ENCODE results near the gene ZNF423.
A peak's percentile ranks its signal among the peaks of the same experiment; 100 is the strongest.

The ZNF423 gene

GRCh38 chr16:49775581-49775980 is 80.3 kb downstream of the ZNF423 start:
- H3K27me3 ChIP-seq (ENCODE audit: control insufficient read depth, insufficient read depth, low read length, poor library complexity, severe bottlenecking): no peaks in the 10 kb centered on the region
- no peaks in the 10 kb centered on the region for H3K9me3 ChIP-seq (ENCODE audit: control insufficient read depth, low read length)
- no peak overlapping the region for H3K4me3 ChIP-seq (ENCODE audit: insufficient read depth, low read depth, low read length)
- WGBS, 2 experiments: 87% methylated on average over 4 of the region's 4 CpGs
- peaks cover 11% of the 10 kb centered on the region for H3K36me3 ChIP-seq (ENCODE audit: control insufficient read depth, insufficient read depth, low read length)
- peaks cover 32% of the 10 kb centered on the region for H3K4me1 ChIP-seq (ENCODE audit: control insufficient read depth, insufficient read depth, low read length)
- peak overlapping the region; percentile 23 for H3K27ac ChIP-seq (ENCODE audit: insufficient read depth, low read depth, low read length, poor library complexity, severe bottlenecking)

- 87 to 91% methylated on average over 4 of the region's 4 CpGs for WGBS, 2 experiments
These were observed 80.9 kb downstream of the ZNF423 start for GRCh38 chr16:49775018-49775417.

DNA sequence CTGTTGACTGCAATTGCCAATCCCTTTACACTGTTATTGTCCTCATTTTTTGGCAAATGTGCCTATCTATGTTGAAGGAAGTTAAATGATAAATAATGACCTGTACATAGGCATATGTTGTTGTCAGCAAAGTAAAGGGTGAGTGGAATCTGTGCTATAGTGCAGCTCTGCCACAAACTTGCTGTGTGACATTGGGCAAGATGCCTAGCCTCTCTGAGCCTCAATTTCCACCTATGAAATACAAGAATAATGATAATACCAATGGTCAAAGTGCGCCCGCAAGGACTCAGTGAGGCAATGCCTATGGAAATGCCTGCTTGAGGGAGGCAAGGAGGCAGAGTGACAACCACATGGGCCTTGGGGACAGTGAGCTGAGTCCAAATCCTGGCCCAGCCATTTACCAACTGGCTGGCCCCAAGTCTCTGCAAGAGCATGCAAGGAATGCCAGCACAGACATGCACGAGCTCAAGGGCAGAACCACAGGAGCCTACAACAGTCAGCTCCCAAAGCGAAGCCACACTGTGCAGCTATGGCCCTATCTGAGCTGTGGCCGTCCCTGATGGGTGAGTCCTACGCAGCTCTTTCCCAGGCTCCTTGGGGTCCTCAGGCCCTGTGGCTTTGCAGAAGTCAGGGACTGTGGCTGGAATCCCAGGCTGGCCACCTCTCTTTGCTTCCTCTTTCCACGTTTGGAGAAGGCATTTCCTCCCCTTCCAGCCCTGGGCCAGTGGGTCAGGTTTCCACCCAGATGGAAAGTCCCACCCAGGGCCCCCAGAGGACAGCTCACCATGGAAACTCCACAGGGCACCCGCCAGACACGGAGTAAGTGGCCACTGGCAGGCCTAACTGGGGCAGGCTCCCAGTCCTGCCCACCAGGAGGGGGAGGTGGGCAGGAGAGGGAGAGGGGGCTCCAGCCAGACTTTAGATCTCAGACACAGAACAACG is 82.1 kb downstream of the ZNF423 start:
- WGBS, 2 experiments: 78 to 80% methylated on average over 10 of the region's 10 CpGs
- H3K27me3 ChIP-seq (ENCODE audit: control insufficient read depth, insufficient read depth, low read length, poor library complexity, severe bottlenecking): no peaks in the 10 kb centered on the region
- H3K4me1 ChIP-seq (ENCODE audit: control insufficient read depth, insufficient read depth, low read length): peaks cover 32% of the 10 kb centered on the region
- H3K27ac ChIP-seq (ENCODE audit: insufficient read depth, low read depth, low read length, poor library complexity, severe bottlenecking): no peak overlapping the region
- H3K36me3 ChIP-seq (ENCODE audit: control insufficient read depth, insufficient read depth, low read length): peaks cover 11% of the 10 kb centered on the region
- H3K4me3 ChIP-seq (ENCODE audit: insufficient read depth, low read depth, low read length): no peak overlapping the region
- H3K9me3 ChIP-seq (ENCODE audit: control insufficient read depth, low read length): no peaks in the 10 kb centered on the region

More at GRCh38 chr16:49775018-49775417, 80.9 kb downstream of the ZNF423 start:
- Histone ChIP-seq H3K27ac (ENCODE audit: insufficient read depth, low read depth, low read length, poor library complexity, severe bottlenecking) (no peak overlapping the region), H3K36me3 (ENCODE audit: control insufficient read depth, insufficient read depth, low read length) (peaks cover 11% of the 10 kb centered on the region), H3K4me3 (ENCODE audit: insufficient read depth, low read depth, low read length) (no peak overlapping the region), H3K27me3 (ENCODE audit: control insufficient read depth, insufficient read depth, low read length, poor library complexity, severe bottlenecking) (no peaks in the 10 kb centered on the region), H3K4me1 (ENCODE audit: control insufficient read depth, insufficient read depth, low read length) (peaks cover 32% of the 10 kb centered on the region), H3K9me3 (ENCODE audit: control insufficient read depth, low read length) (no peaks in the 10 kb centered on the region)

DNA sequence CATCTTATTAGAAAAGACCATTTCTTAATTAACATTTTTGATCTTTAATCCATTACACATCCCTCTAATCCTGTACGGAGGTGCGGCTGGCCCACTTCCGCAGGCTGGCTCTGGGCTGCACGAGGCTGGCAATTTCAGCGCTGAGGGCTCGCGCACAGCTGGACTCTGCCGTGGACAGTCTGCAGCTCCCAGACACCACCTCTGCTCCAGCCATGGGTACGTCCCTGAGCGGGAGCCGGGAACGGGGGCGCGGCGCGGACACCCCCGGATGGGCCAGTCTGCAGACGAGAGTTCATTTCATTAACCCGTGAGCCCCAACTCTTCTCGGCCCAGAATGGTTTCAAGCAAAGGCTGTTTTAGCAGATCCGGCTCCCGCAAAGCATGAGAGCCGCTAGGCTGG is 87.9 kb downstream of the ZNF423 start:
- WGBS, 2 experiments: 93 to 97% methylated on average over 23 of the region's 23 CpGs
- no peaks in the 10 kb centered on the region for H3K9me3 ChIP-seq (ENCODE audit: control insufficient read depth, low read length)
- H3K27ac ChIP-seq (ENCODE audit: insufficient read depth, low read depth, low read length, poor library complexity, severe bottlenecking): no peak overlapping the region
- H3K36me3 ChIP-seq (ENCODE audit: control insufficient read depth, insufficient read depth, low read length): peaks cover 7% of the 10 kb centered on the region
- H3K4me1 ChIP-seq (ENCODE audit: control insufficient read depth, insufficient read depth, low read length): no peaks in the 10 kb centered on the region
- H3K4me3 ChIP-seq (ENCODE audit: insufficient read depth, low read depth, low read length): no peak overlapping the region
- no peaks in the 10 kb centered on the region for H3K27me3 ChIP-seq (ENCODE audit: control insufficient read depth, insufficient read depth, low read length, poor library complexity, severe bottlenecking)

DNA sequence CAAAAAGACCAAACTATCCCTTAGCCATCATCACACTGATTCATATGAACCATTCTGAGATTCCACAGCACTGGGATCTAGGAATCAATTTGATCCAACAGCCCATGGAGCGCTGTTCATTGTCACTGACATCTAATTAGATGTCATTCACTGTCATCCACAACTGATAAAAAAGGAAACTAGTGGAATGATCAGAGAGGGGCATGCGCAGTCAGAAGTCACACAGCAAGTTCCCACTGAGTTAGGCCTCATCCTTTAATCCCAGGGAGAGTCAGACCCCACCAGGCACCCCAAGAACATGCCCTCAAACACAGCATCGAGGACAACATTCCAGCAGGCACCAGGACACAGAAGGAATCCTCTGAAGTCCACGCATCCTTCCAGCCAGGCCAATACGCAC is 88.5 kb downstream of the ZNF423 start:
- Histone ChIP-seq H3K27me3 (ENCODE audit: control insufficient read depth, insufficient read depth, low read length, poor library complexity, severe bottlenecking) (no peaks in the 10 kb centered on the region), H3K27ac (ENCODE audit: insufficient read depth, low read depth, low read length, poor library complexity, severe bottlenecking) (no peak overlapping the region), H3K4me1 (ENCODE audit: control insufficient read depth, insufficient read depth, low read length) (no peaks in the 10 kb centered on the region), H3K36me3 (ENCODE audit: control insufficient read depth, insufficient read depth, low read length) (peaks cover 7% of the 10 kb centered on the region), H3K9me3 (ENCODE audit: control insufficient read depth, low read length) (no peaks in the 10 kb centered on the region), H3K4me3 (ENCODE audit: insufficient read depth, low read depth, low read length) (no peak overlapping the region)
- WGBS, 2 experiments: 94 to 98% methylated on average over 5 of the region's 5 CpGs

DNA sequence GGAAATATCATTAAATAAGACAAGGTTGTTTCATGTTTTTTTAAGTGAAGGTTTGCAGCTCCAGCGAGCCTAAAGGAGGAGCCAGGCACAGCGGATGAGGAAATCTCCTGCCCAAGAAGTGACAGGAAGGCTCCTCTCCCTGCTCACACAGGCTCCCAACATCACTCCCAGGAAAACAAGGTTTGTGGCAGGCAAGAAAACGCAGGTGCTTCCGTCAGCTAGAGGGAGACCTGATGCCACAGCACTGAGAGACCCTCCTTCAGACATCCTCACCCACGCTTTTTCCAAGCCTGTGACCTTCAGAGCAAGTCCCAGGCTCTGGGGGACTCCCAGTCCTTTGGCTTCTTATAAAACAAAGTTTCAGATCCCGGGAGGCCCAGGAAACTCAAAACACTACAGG is 89.7 kb downstream of the ZNF423 start:
- no peaks in the 10 kb centered on the region for H3K9me3 ChIP-seq (ENCODE audit: control insufficient read depth, low read length)
- no peaks in the 10 kb centered on the region for H3K4me1 ChIP-seq (ENCODE audit: control insufficient read depth, insufficient read depth, low read length)
- H3K4me3 ChIP-seq (ENCODE audit: insufficient read depth, low read depth, low read length): no peak overlapping the region
- no peak overlapping the region for H3K27ac ChIP-seq (ENCODE audit: insufficient read depth, low read depth, low read length, poor library complexity, severe bottlenecking)
- WGBS, 2 experiments: 78 to 82% methylated on average over 6 of the region's 6 CpGs
- H3K36me3 ChIP-seq (ENCODE audit: control insufficient read depth, insufficient read depth, low read length): no peaks in the 10 kb centered on the region
- H3K27me3 ChIP-seq (ENCODE audit: control insufficient read depth, insufficient read depth, low read length, poor library complexity, severe bottlenecking): no peaks in the 10 kb centered on the region

DNA sequence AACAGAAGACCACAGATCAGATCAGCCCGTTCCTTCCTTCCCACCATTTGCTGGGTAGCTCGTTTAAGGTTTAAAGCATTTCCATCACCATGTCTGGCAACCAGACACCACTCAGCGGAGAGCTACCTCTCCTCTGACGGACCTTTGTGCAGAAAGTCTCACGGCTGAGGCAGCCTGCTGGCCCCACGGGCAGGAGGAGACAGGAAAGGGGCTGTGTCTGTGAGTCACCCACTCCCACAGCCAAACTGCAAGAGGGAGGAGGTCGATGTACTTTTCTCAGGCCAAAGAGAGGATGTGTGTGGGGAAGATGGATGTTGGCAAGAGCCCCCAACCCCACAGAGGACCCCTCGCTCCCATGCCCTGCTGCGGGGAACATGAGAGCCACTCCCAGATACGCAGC is 92.1 kb downstream of the ZNF423 start:
- Histone ChIP-seq H3K4me3 (ENCODE audit: insufficient read depth, low read depth, low read length) (no peak overlapping the region), H3K27ac (ENCODE audit: insufficient read depth, low read depth, low read length, poor library complexity, severe bottlenecking) (no peak overlapping the region), H3K4me1 (ENCODE audit: control insufficient read depth, insufficient read depth, low read length) (no peaks in the 10 kb centered on the region), H3K27me3 (ENCODE audit: control insufficient read depth, insufficient read depth, low read length, poor library complexity, severe bottlenecking) (no peaks in the 10 kb centered on the region), H3K9me3 (ENCODE audit: control insufficient read depth, low read length) (no peaks in the 10 kb centered on the region), H3K36me3 (ENCODE audit: control insufficient read depth, insufficient read depth, low read length) (no peaks in the 10 kb centered on the region)
- 87 to 93% methylated on average over 9 to 10 of the region's 10 CpGs for WGBS, 2 experiments

GRCh38 chr16:49760815-49761214 is 95.1 kb downstream of the ZNF423 start:
- 85 to 91% methylated on average over 7 of the region's 7 CpGs for WGBS, 2 experiments
- no peaks in the 10 kb centered on the region for H3K36me3 ChIP-seq (ENCODE audit: control insufficient read depth, insufficient read depth, low read length)
- H3K27ac ChIP-seq (ENCODE audit: insufficient read depth, low read depth, low read length, poor library complexity, severe bottlenecking): no peak overlapping the region
- no peaks in the 10 kb centered on the region for H3K27me3 ChIP-seq (ENCODE audit: control insufficient read depth, insufficient read depth, low read length, poor library complexity, severe bottlenecking)
- no peak overlapping the region for H3K4me3 ChIP-seq (ENCODE audit: insufficient read depth, low read depth, low read length)
- peaks cover 12% of the 10 kb centered on the region for H3K4me1 ChIP-seq (ENCODE audit: control insufficient read depth, insufficient read depth, low read length)
- no peaks in the 10 kb centered on the region for H3K9me3 ChIP-seq (ENCODE audit: control insufficient read depth, low read length)

DNA sequence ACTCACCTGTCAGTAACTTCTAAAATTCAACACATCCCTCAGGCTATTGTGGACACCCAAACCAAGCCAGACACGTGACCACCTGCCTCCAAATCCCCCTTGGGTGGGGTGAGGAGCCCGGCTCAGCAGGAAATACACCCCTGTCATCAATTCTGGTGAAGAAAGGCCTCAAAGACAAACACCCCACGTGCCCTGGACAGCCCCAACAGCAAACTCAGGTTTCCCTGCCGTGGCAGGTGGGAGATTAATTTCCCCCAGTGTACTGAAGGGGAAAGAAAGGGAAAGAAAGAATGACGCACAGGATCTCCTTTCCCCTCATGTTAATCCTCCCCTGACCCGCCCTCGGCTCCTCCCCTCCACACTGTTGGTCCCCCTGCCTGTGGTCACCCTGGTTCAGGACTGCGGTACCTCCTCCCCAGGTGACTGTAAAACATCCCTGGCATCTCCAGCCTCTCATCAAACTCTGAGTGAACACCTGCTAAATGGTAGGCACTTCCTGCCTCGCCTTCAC is 98.3 kb downstream of the ZNF423 start:
- Histone ChIP-seq H3K36me3 (ENCODE audit: control insufficient read depth, insufficient read depth, low read length) (no peaks in the 10 kb centered on the region), H3K27ac (ENCODE audit: insufficient read depth, low read depth, low read length, poor library complexity, severe bottlenecking) (no peak overlapping the region), H3K27me3 (ENCODE audit: control insufficient read depth, insufficient read depth, low read length, poor library complexity, severe bottlenecking) (no peaks in the 10 kb centered on the region), H3K4me3 (ENCODE audit: insufficient read depth, low read depth, low read length) (no peak overlapping the region), H3K4me1 (ENCODE audit: control insufficient read depth, insufficient read depth, low read length) (peaks cover 24% of the 10 kb centered on the region), H3K9me3 (ENCODE audit: control insufficient read depth, low read length) (no peaks in the 10 kb centered on the region)
- WGBS, 2 experiments: 43 to 49% methylated on average over 9 of the region's 9 CpGs

DNA sequence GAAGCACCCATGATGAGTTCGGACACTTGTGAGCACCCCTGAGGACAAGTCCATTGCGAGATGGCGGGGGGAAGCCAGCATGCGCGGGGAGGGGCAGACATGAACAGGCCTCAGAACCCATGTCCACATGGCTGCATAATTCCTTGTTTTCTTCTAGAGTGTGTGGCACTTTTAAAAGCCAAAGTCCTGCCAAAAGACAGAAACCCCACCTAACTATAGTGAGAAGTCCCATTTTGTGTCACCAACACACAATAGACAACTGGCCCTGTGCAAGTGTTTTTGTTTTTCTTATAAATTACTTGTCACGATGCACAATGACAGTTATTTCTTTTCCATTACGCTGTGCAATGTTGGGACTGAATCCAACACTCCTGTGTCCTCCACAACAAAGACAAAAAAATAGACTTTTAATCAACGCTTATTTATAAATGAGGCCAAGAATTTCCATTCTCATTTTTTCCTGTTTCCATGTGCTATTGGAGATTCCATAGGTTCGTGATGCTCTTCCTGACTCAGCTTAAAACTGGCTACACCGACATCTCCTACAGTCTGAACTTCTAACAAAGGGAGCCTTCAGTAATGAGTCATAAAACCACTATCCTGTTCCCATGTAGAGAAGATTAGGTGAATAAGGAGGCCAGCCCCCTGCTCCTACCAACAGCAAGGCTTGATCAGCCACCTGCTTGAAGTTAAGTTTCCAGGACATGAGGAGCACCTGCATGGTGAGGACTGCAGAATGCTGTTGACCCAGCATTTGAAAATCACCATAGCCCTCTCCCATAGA is 98.9 kb downstream of the ZNF423 start:
- Histone ChIP-seq H3K4me1 (ENCODE audit: control insufficient read depth, insufficient read depth, low read length) (peaks cover 24% of the 10 kb centered on the region), H3K9me3 (ENCODE audit: control insufficient read depth, low read length) (no peaks in the 10 kb centered on the region), H3K36me3 (ENCODE audit: control insufficient read depth, insufficient read depth, low read length) (no peaks in the 10 kb centered on the region), H3K4me3 (ENCODE audit: insufficient read depth, low read depth, low read length) (no peak overlapping the region), H3K27me3 (ENCODE audit: control insufficient read depth, insufficient read depth, low read length, poor library complexity, severe bottlenecking) (no peaks in the 10 kb centered on the region), H3K27ac (ENCODE audit: insufficient read depth, low read depth, low read length, poor library complexity, severe bottlenecking) (no peak overlapping the region)
- 91 to 95% methylated on average over 10 of the region's 10 CpGs for WGBS, 2 experiments

Measured in ectodermal cell (in vitro differentiated cells).